Prostate gland (tissue), 2 donors: Measurements from ENCODE around the gene PTPRT.

Experiments
- POLR2A ChIP-seq: fragments of 450-650 bp; IDR thresholded peaks from one replicate; pipeline ENCODE4 v1.6.1; 2016; ENCODE audit warnings: antibody characterized with exemption, mild to moderate bottlenecking
- TF ChIP-seq, protein P1 (sequence below), 4 experiments: fragments of 200-600 bp in 2 of 4; fragments of 450-650 bp in 2 of 4; sonication (generic) in 2 of 4; IDR thresholded peaks; 1 replicate in 3 of 4; 2 replicates in 1 of 4; pipeline ENCODE4 v1.5.1; 2016 to 2019; ENCODE audit warnings: antibody characterized with exemption in 4 of 4, mild to moderate bottlenecking in 2 of 4, moderate library complexity in 2 of 4

DNA sequence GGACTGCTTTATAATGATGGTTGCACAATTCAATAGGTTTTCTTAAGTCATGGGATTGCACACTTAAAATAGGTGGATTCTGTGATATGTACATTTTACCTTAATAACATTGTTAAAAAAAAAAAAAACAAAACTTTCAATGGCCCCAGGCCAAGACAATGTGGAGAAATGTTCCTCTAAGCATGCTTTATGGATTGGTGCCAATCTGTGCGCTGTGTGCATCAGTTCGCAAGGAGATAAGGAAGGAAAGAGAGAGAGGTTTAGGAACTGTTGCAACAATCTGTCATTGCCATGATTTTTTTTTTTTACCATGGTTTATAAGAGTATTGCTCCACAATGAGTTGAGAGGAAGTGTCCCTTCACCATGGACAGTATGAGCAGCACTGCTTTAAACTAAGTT, 399.6 kb downstream of the PTPRT start:
- TF ChIP-seq, protein P1, sequence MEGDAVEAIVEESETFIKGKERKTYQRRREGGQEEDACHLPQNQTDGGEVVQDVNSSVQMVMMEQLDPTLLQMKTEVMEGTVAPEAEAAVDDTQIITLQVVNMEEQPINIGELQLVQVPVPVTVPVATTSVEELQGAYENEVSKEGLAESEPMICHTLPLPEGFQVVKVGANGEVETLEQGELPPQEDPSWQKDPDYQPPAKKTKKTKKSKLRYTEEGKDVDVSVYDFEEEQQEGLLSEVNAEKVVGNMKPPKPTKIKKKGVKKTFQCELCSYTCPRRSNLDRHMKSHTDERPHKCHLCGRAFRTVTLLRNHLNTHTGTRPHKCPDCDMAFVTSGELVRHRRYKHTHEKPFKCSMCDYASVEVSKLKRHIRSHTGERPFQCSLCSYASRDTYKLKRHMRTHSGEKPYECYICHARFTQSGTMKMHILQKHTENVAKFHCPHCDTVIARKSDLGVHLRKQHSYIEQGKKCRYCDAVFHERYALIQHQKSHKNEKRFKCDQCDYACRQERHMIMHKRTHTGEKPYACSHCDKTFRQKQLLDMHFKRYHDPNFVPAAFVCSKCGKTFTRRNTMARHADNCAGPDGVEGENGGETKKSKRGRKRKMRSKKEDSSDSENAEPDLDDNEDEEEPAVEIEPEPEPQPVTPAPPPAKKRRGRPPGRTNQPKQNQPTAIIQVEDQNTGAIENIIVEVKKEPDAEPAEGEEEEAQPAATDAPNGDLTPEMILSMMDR (IDR thresholded peaks at IDR 0.05), result no peak
- no peak for TF ChIP-seq POLR2A
